ENCODE data around the gene NPAS2.

Gene NPAS2

DNA sequence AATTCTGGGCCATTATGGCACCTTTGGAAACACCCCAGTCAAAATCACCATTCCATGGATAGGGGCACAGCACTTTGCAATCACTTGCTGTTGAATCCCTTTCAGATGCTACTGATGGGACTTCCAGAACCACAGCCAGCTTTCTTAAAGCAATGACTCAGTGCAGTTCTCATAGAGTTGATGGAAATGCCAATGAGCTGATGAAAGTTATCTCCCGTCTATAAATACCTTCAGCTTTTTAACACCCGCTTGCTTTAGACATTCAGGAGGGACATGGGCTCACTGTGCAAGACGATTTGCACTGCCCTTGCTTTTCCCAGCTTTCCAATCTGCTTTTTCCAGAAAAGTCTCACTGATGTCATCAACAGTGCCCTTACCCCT is 115.4 kb downstream of the NPAS2 start:
- no peak for DNase-seq (ENCODE audit: extremely low read depth, low read depth)
- TF ChIP-seq, protein P1, sequence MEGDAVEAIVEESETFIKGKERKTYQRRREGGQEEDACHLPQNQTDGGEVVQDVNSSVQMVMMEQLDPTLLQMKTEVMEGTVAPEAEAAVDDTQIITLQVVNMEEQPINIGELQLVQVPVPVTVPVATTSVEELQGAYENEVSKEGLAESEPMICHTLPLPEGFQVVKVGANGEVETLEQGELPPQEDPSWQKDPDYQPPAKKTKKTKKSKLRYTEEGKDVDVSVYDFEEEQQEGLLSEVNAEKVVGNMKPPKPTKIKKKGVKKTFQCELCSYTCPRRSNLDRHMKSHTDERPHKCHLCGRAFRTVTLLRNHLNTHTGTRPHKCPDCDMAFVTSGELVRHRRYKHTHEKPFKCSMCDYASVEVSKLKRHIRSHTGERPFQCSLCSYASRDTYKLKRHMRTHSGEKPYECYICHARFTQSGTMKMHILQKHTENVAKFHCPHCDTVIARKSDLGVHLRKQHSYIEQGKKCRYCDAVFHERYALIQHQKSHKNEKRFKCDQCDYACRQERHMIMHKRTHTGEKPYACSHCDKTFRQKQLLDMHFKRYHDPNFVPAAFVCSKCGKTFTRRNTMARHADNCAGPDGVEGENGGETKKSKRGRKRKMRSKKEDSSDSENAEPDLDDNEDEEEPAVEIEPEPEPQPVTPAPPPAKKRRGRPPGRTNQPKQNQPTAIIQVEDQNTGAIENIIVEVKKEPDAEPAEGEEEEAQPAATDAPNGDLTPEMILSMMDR (IDR thresholded peaks at IDR 0.05; ENCODE audit: low read depth, low read length): no peak

DNA sequence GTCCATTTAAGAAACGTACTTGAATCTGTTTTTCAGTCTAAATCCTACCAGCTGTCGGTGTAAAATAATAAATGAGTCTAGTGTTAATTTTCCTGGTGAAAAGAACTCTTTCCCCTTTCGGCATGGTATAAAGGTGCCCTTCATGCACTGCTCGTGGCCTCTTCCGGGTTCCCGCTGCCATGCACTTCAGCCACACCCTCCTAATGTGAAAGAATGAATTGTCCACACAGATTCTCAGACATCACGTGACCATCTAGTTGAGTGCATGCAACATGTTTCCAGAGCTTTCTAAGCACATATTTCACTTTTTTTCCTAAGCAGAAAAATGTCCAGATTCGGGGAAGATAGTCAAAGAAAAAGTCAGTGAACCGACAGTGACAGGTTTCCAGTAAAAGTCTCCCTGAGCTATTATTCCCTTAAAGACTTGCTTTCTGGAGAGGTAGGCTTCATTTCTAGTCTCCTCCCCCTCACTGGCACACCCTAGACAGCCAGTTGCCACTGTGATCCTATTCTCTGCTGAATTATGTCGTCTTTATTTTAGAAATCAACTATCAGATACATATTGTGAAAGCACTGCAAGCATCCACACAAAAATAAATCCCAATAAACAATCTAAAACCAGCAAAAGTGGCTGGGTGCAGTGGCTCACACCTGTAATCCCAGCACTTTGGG is 116.3 kb downstream of the NPAS2 start:
- TF ChIP-seq, protein P1 (IDR thresholded peaks at IDR 0.05; ENCODE audit: low read depth, low read length): no peak
- no peak for DNase-seq (ENCODE audit: extremely low read depth, low read depth)

GRCh38 chr2:100936972-100937542 is 117.1 kb downstream of the NPAS2 start:
- no peak for DNase-seq (ENCODE audit: extremely low read depth, low read depth)
- TF ChIP-seq, protein P1 (IDR thresholded peaks at IDR 0.05; ENCODE audit: low read depth, low read length): no peak

GRCh38 chr2:100938031-100939026 is 118.4 kb downstream of the NPAS2 start:
- DNase-seq (ENCODE audit: extremely low read depth, low read depth): no peak
- TF ChIP-seq, protein P1 (IDR thresholded peaks at IDR 0.05; ENCODE audit: low read depth, low read length): no peak

DNA sequence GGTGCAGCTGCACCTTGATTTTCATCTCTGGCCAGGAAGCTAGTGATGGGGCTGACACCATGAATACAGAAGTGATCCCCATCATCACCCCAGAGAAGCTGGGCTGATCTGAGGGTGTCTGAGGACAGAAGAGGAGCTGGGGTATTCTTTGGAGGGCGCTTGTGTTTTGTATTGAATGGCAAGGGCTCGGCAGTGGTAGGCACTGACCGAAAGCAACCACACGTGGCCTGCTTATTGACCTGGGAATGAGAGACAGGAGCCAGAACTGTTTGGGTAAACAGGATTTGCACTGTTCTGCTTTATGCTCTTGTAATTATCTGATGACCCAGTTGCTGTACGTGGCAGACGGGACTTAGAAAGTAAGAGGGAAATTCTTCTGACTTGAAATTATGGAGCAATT is 119.5 kb downstream of the NPAS2 start:
- TF ChIP-seq, protein P1 (IDR thresholded peaks at IDR 0.05; ENCODE audit: low read depth, low read length): no peak
- no peak for DNase-seq (ENCODE audit: extremely low read depth, low read depth)

GRCh38 chr2:100940240-100940639 is 120.3 kb downstream of the NPAS2 start:
- no peak for DNase-seq (ENCODE audit: extremely low read depth, low read depth)
- TF ChIP-seq, protein P1 (IDR thresholded peaks at IDR 0.05; ENCODE audit: low read depth, low read length): no peak

Measured in AG09319 (cell line).